IMR-90 (cell line): ENCODE results near the gene FBXO31. TPM values are rescaled to one million over a fixed set of nuclear protein-coding genes. Genes with fewer than 3 reads are reported as not detected.

Source experiments
- ATAC-seq: fragments of 200-7000 bp; cut with Tn5 transposase; 2 replicates; pipeline ENCODE4 v1.9.1; 2020; ENCODE audit warnings: low read depth, mild to moderate bottlenecking, moderate library complexity
- BruUV-seq: library from RNA; stranded (reverse); fragments of 400-500 nt; replicated peaks from 2 replicates; lab custom pipeline; 2021; lab: Mats Ljungman, UMichigan
- CTCF ChIA-PET: fragments of 300-600 bp; formaldehyde crosslinking; extraction: SDS; loops from one replicate; lab custom pipeline; 2021; ENCODE audit warnings: antibody characterized with exemption; lab: Yijun Ruan, JAX
- POLR2A ChIA-PET: fragments of 300-600 bp; sonication (Branson Sonifier 250); formaldehyde crosslinking; loops from one replicate; lab custom pipeline; 2022; ENCODE audit warnings: antibody characterized with exemption; ENCODE audit not compliant: unreplicated experiment; lab: Charles Lee
- DNase-seq: peaks from one replicate; pipeline ENCODE4 v3.0.0; 2013
- H2AFZ ChIP-seq: replicated peaks from 2 replicates; pipeline ENCODE3; 2013; ENCODE audit warnings: low read length, mild to moderate bottlenecking; ENCODE audit not compliant: poor library complexity
- H2AK5ac ChIP-seq: 2 replicates; pipeline ENCODE4 v1.6.1; 2013; ENCODE audit warnings: low read depth, low read length, inconsistent platforms
- H2AK9ac ChIP-seq: replicated peaks from 2 replicates; pipeline ENCODE3; 2013; ENCODE audit warnings: mild to moderate bottlenecking, low read depth, low read length, moderate library complexity; ENCODE audit not compliant: poor library complexity
- H2BK120ac ChIP-seq: 2 replicates; pipeline ENCODE4 v1.6.1; 2013; ENCODE audit warnings: low read depth, low read length, inconsistent platforms
- H2BK15ac ChIP-seq: 3 replicates; pipeline ENCODE4 v1.6.1; 2013; ENCODE audit warnings: low read depth, low read length, inconsistent platforms
- H2BK20ac ChIP-seq: 2 replicates; pipeline ENCODE4 v1.6.1; 2013; ENCODE audit warnings: low read depth, mild to moderate bottlenecking, inconsistent platforms, low read length, moderate library complexity
- H2BK5ac ChIP-seq: 2 replicates; pipeline ENCODE4 v1.6.1; 2013; ENCODE audit warnings: mild to moderate bottlenecking, low read depth, low read length, inconsistent platforms; ENCODE audit not compliant: poor library complexity, severe bottlenecking
- H3K14ac ChIP-seq: replicated peaks from 2 replicates; pipeline ENCODE4 v1.6.1; 2013; ENCODE audit warnings: low read depth, low read length, inconsistent platforms
- H3K18ac ChIP-seq: 2 replicates; pipeline ENCODE4 v1.6.1; 2013; ENCODE audit warnings: low read depth, low read length, control low read depth
- H3K23ac ChIP-seq: 2 replicates; pipeline ENCODE4 v1.6.1; 2013; ENCODE audit warnings: low read depth, low read length, inconsistent platforms
- H3K27ac ChIP-seq: 2 replicates; pipeline ENCODE4 v1.5.1; 2013; ENCODE audit warnings: mild to moderate bottlenecking, control low read depth, low read length; ENCODE audit not compliant: insufficient read depth
- H3K27me3 ChIP-seq: 2 replicates; pipeline ENCODE4 v1.6.1; 2013; ENCODE audit warnings: low read length; ENCODE audit not compliant: control insufficient read depth, insufficient read depth
- H3K36me3 ChIP-seq: 2 replicates; pipeline ENCODE4 v1.6.1; 2013; ENCODE audit warnings: low read length, mixed read lengths; ENCODE audit not compliant: control insufficient read depth, insufficient read depth
- H3K4ac ChIP-seq: 2 replicates; pipeline ENCODE4 v1.6.1; 2013; ENCODE audit warnings: low read depth, low read length, inconsistent platforms
- H3K4me1 ChIP-seq: 2 replicates; pipeline ENCODE4 v1.6.1; 2013; ENCODE audit warnings: low read length, mixed read lengths; ENCODE audit not compliant: control insufficient read depth, insufficient read depth
- H3K4me2 ChIP-seq: 2 replicates; pipeline ENCODE4 v1.6.1; 2013; ENCODE audit warnings: low read depth, mild to moderate bottlenecking, control low read depth, low read length, moderate library complexity
- H3K4me3 ChIP-seq: 2 replicates; pipeline ENCODE4 v1.5.1; 2013; ENCODE audit warnings: low read depth, mild to moderate bottlenecking, control low read depth, low read length, moderate library complexity; ENCODE audit not compliant: insufficient read depth
- H3K56ac ChIP-seq: 2 replicates; pipeline ENCODE4 v1.6.1; 2013; ENCODE audit warnings: low read length, inconsistent platforms; ENCODE audit not compliant: insufficient read depth; ENCODE audit errors: extremely low read depth
- H3K79me1 ChIP-seq, 2 experiments: 2 replicates each; pipeline ENCODE4 v1.6.1; 2013; ENCODE audit warnings: low read length in 2 of 2, inconsistent platforms in 1 of 2, low read depth in 1 of 2
- H3K9ac ChIP-seq: 2 replicates; pipeline ENCODE4 v1.6.1; 2013; ENCODE audit warnings: low read depth, low read length, control low read depth
- H3K9me1 ChIP-seq: 2 replicates; pipeline ENCODE4 v1.6.1; 2013; ENCODE audit warnings: low read length, inconsistent platforms; ENCODE audit not compliant: insufficient read depth
- H3K9me3 ChIP-seq: 2 replicates; pipeline ENCODE4 v1.6.1; 2013; ENCODE audit warnings: low read length; ENCODE audit not compliant: control insufficient read depth, insufficient read depth
- H4K20me1 ChIP-seq: 2 replicates; pipeline ENCODE4 v1.6.1; 2013; ENCODE audit warnings: low read length, inconsistent platforms; ENCODE audit not compliant: insufficient read depth
- H4K5ac ChIP-seq: 2 replicates; pipeline ENCODE4 v1.6.1; 2013; ENCODE audit warnings: mild to moderate bottlenecking, low read depth, low read length, control low read depth
- H4K8ac ChIP-seq, 2 experiments: 2 replicates each; pipeline ENCODE4 v1.6.1; 2013; ENCODE audit warnings: low read depth in 2 of 2, low read length in 2 of 2, control low read depth in 1 of 2, inconsistent platforms in 1 of 2
- H4K91ac ChIP-seq: 2 replicates; pipeline ENCODE4 v1.6.1; 2013; ENCODE audit warnings: low read depth, low read length, inconsistent platforms; ENCODE audit not compliant: insufficient read depth
- BHLHE40 ChIP-seq: fragments of 150-350 bp; IDR thresholded peaks from 2 replicates; pipeline ENCODE4 v1.6.1; 2016; ENCODE audit warnings: mild to moderate bottlenecking, low read depth, low read length
- CEBPB ChIP-seq: IDR thresholded peaks from 2 replicates; pipeline ENCODE4 v1.6.1; 2012; ENCODE audit warnings: low read depth, low read length, improper control_type of control experiment
- CHD1 ChIP-seq: IDR thresholded peaks from 2 replicates; pipeline ENCODE4 v1.6.1; 2012; ENCODE audit warnings: low read depth, low read length, improper control_type of control experiment
- CTCF ChIP-seq: conservative IDR thresholded peaks from 2 replicates; pipeline ENCODE4 v1.5.1; 2012; ENCODE audit warnings: mild to moderate bottlenecking, low read depth, low read length, improper control_type of control experiment
- FOS ChIP-seq: fragments of 150-350 bp; IDR thresholded peaks from 2 replicates; pipeline ENCODE4 v1.6.1; 2016; ENCODE audit warnings: low read depth, low read length
- MAFK ChIP-seq: IDR thresholded peaks from 2 replicates; pipeline ENCODE4 v1.6.1; 2012; ENCODE audit warnings: low read depth, low read length, improper control_type of control experiment
- MAZ ChIP-seq: IDR thresholded peaks from 2 replicates; pipeline ENCODE4 v1.6.1; 2012; ENCODE audit warnings: low read depth, mild to moderate bottlenecking, low read length, improper control_type of control experiment, moderate library complexity, borderline replicate concordance
- MXI1 ChIP-seq: IDR thresholded peaks from 2 replicates; pipeline ENCODE4 v1.6.1; 2012; ENCODE audit warnings: low read depth, mild to moderate bottlenecking, low read length, moderate library complexity, borderline replicate concordance
- NFE2L2 ChIP-seq: fragments of 150-350 bp; IDR thresholded peaks from 2 replicates; pipeline ENCODE4 v1.6.1; 2016; ENCODE audit warnings: low read depth, mild to moderate bottlenecking, low read length
- POLR2A ChIP-seq: IDR thresholded peaks from 2 replicates; pipeline ENCODE4 v1.6.1; 2012; ENCODE audit warnings: mild to moderate bottlenecking, low read depth, low read length
- RAD21 ChIP-seq: IDR thresholded peaks from 2 replicates; pipeline ENCODE4 v1.6.1; 2012; ENCODE audit warnings: low read length, improper control_type of control experiment
- RCOR1 ChIP-seq: IDR thresholded peaks from 2 replicates; pipeline ENCODE4 v1.6.1; 2012; ENCODE audit warnings: mild to moderate bottlenecking, low read length, improper control_type of control experiment; ENCODE audit not compliant: insufficient replicate concordance
- RFX5 ChIP-seq: IDR thresholded peaks from 2 replicates; pipeline ENCODE4 v1.8.0; 2012; ENCODE audit warnings: low read depth, mild to moderate bottlenecking, low read length, moderate library complexity
- SMC3 ChIP-seq: fragments of 150-350 bp; IDR thresholded peaks from 2 replicates; pipeline ENCODE4 v1.6.1; 2016; ENCODE audit warnings: low read depth, mild to moderate bottlenecking, antibody characterized with exemption, low read length, moderate library complexity
- USF2 ChIP-seq: fragments of 150-350 bp; IDR thresholded peaks from 2 replicates; pipeline ENCODE4 v1.6.1; 2017; ENCODE audit warnings: mild to moderate bottlenecking, antibody characterized with exemption, low read length, low read depth
- WGBS, 2 experiments: methylation state at CpG; one replicate each; pipeline versions ENCODE4 v1.1.5 to v1.1.7; 2013; ENCODE audit warnings: missing lambda C conversion rate in 2 of 2; ENCODE audit not compliant: insufficient read length in 1 of 2; ENCODE audit errors: extremely low coverage in 2 of 2; 5-methylcytosine and 5-hydroxymethylcytosine counted together
- dilution Hi-C: fragments of 300-500 bp; cut with HindIII; formaldehyde crosslinking; loops from one replicate; pipeline ENCODE4 v1.14.3; 2018; ENCODE audit warnings: low sequenced_read_pairs; ENCODE audit not compliant: unreplicated experiment
- in situ Hi-C: fragments of 300-500 bp; cut with MboI; formaldehyde crosslinking; loops from 3 replicates; pipeline ENCODE4 v1.14.3; 2019; ENCODE audit warnings: low sequenced_read_pairs, inconsistent platforms, mixed read lengths
- intact Hi-C: fragments of 100-400 bp; cut with micrococcal nuclease; formaldehyde crosslinking; loops from 2 replicates; pipeline ENCODE4 v1.10.0; 2022
- polyA plus RNA-seq, 3 experiments: library from polyadenylated mRNA; depleted of rRNA; stranded (reverse); fragments of >200 nt; gene quantifications; 2 replicates each; pipeline ENCODE4 v1.2.3, GENCODE V29; 2012; ENCODE audit warnings: low replicate concordance in 1 of 3
- total RNA-seq: library from RNA; depleted of rRNA; stranded (reverse); fragments of >200 nt; gene quantifications from 2 replicates; pipeline ENCODE4 v1.2.3, GENCODE V29; 2012

Gene FBXO31
- total and polyA plus RNA-seq, 2 of the 4 experiments (the other 2 are of a cell fraction) = 10.4 to 16.9 TPM

- Histone ChIP-seq H2AK9ac (no peak overlapping the region), H2BK20ac (no peak overlapping the region), H3K4me1 (peaks cover 11% of the 10 kb centered on the region), H3K27ac (no peak overlapping the region), H3K36me3 (no peaks in the 10 kb centered on the region), H3K4me2 (no peak overlapping the region), H3K23ac (no peak overlapping the region), H3K27me3 (no peaks in the 10 kb centered on the region), H3K4me3 (no peak overlapping the region), H4K20me1 (peaks cover 12% of the 10 kb centered on the region), H4K5ac (no peak overlapping the region), H2BK15ac (no peak overlapping the region), H3K9me1 (peaks cover 13% of the 10 kb centered on the region), H2BK120ac (no peak overlapping the region), H2AK5ac (no peak overlapping the region), H2AFZ (no peak overlapping the region), H4K8ac (no peak overlapping the region), H4K91ac (no peak overlapping the region), H2BK5ac (no peak overlapping the region), H3K9ac (no peak overlapping the region), H3K14ac (no peak overlapping the region), H3K79me1 (peaks cover 11 to 39% of the 10 kb centered on the region in 2 experiments; a peak in 3 of 4 replicates), H3K9me3 (no peaks in the 10 kb centered on the region), H3K56ac (no peak overlapping the region), H3K18ac (no peak overlapping the region), H3K4ac (no peak overlapping the region)
- no TSS peak for BruUV-seq
- dilution Hi-C loops = no loop called here
- in situ Hi-C loops = loop anchor here (10.0 kb wide), 1 partner anchor 312 kb away; no protein-coding TSS in a partner anchor
- DNase-seq = no peak
- ChIA-PET CTCF (no interaction called here), POLR2A (no interaction called here)
- TF ChIP-seq CHD1 (no peak), MAFK (no peak), CEBPB (no peak), RAD21 (no peak), SMC3 (no peak), RCOR1 (no peak), USF2 (no peak), MXI1 (no peak), RFX5 (no peak), NFE2L2 (no peak), BHLHE40 (no peak), FOS (no peak), MAZ (no peak), POLR2A (no peak), CTCF (no peak)
- intact Hi-C loops = no loop called here
- WGBS, 2 experiments = 93% methylated on average over 5 of the region's 9 CpGs; no CpG with 5 or more reads in 1 of the 2 experiments
- no peak for ATAC-seq
Observed at GRCh38 chr16:87322360-87322759, 61.2 kb downstream of the FBXO31 start.
